Thyroid gland (tissue), 4 donors: ENCODE data around the gene YPEL5.

Experiments used
- CTCF ChIP-seq, 6 experiments: fragments of 200-600 bp in 3 of 6; fragments of 450-650 bp in 3 of 6; sonication (generic) in 3 of 6; IDR thresholded peaks; one replicate each; pipeline ENCODE4 v1.5.1; 2016 to 2019; ENCODE audit warnings: antibody characterized with exemption in 6 of 6, mild to moderate bottlenecking in 2 of 6, inconsistent platforms in 1 of 6, moderate library complexity in 1 of 6
- POLR2A ChIP-seq, 2 donors: fragments of 450-650 bp; IDR thresholded peaks; one replicate each; pipeline ENCODE4 v1.6.1; 2017; ENCODE audit warnings: antibody characterized with exemption in 2 of 2, mild to moderate bottlenecking in 2 of 2, moderate library complexity in 1 of 2

GRCh38 chr2:30161929-30162706, 15.3 kb downstream of the YPEL5 start:
- TF ChIP-seq CTCF (IDR thresholded peaks at IDR 0.05): no peak
- TF ChIP-seq POLR2A (IDR thresholded peaks at IDR 0.05): no peak
